DND-41 (cell line): ENCODE data around the gene STK11IP.

Source experiments
- EZH2 ChIP-seq: IDR thresholded peaks from 3 replicates; pipeline ENCODE4 v1.6.1; 2012; ENCODE audit warnings: borderline replicate concordance, low read depth, mild to moderate bottlenecking, moderate library complexity, low read length, inconsistent platforms; ENCODE audit not compliant: severe bottlenecking
- TF ChIP-seq, protein P1 (sequence below): IDR thresholded peaks from 2 replicates; pipeline ENCODE4 v1.5.1; 2012; ENCODE audit warnings: borderline replicate concordance, low read length, moderate library complexity, mild to moderate bottlenecking; ENCODE audit not compliant: poor library complexity, severe bottlenecking; ENCODE audit errors: extremely low read depth

DNA sequence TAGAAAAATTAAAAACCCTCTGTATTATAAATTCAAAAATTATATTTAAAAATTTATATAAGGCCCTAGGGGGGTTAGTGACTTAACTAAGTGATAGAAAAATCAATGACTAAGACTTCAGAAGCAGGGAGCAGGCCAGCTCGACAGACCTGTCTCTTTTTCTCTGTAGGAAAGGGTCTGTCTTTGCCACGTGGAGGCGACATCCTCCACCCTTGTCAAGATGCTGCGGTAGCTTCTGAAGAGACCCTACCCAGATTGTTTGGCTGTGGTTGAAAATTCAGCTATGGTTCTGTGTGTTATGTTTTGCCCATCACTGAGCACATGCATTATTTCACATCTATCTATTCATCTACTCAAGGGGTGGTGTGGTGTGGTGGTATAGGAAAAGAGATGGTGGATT is 21.6 kb downstream of the STK11IP start:
- TF ChIP-seq, protein P1, sequence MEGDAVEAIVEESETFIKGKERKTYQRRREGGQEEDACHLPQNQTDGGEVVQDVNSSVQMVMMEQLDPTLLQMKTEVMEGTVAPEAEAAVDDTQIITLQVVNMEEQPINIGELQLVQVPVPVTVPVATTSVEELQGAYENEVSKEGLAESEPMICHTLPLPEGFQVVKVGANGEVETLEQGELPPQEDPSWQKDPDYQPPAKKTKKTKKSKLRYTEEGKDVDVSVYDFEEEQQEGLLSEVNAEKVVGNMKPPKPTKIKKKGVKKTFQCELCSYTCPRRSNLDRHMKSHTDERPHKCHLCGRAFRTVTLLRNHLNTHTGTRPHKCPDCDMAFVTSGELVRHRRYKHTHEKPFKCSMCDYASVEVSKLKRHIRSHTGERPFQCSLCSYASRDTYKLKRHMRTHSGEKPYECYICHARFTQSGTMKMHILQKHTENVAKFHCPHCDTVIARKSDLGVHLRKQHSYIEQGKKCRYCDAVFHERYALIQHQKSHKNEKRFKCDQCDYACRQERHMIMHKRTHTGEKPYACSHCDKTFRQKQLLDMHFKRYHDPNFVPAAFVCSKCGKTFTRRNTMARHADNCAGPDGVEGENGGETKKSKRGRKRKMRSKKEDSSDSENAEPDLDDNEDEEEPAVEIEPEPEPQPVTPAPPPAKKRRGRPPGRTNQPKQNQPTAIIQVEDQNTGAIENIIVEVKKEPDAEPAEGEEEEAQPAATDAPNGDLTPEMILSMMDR, result peak; percentile 5
- no peak for TF ChIP-seq EZH2
